Liver (tissue), 2 donors: ENCODE results near the gene FAM241A.

Experiments used
- CTCF ChIP-seq: fragments of 150-350 bp; IDR thresholded peaks from 2 replicates; pipeline ENCODE4 v1.5.1; 2017; ENCODE audit warnings: improper control_type of control experiment, low read depth, low read length; ENCODE audit not compliant: missing input control
- TF ChIP-seq, protein P1 (sequence below): IDR thresholded peaks from 2 replicates; pipeline ENCODE4 v1.6.1; 2016; ENCODE audit warnings: antibody characterized with exemption
- TF ChIP-seq, protein P2 (sequence below): IDR thresholded peaks from 2 replicates; pipeline ENCODE4 v1.6.1; 2016; ENCODE audit warnings: antibody characterized with exemption, mild to moderate bottlenecking
- donor health status: healthy.

DNA sequence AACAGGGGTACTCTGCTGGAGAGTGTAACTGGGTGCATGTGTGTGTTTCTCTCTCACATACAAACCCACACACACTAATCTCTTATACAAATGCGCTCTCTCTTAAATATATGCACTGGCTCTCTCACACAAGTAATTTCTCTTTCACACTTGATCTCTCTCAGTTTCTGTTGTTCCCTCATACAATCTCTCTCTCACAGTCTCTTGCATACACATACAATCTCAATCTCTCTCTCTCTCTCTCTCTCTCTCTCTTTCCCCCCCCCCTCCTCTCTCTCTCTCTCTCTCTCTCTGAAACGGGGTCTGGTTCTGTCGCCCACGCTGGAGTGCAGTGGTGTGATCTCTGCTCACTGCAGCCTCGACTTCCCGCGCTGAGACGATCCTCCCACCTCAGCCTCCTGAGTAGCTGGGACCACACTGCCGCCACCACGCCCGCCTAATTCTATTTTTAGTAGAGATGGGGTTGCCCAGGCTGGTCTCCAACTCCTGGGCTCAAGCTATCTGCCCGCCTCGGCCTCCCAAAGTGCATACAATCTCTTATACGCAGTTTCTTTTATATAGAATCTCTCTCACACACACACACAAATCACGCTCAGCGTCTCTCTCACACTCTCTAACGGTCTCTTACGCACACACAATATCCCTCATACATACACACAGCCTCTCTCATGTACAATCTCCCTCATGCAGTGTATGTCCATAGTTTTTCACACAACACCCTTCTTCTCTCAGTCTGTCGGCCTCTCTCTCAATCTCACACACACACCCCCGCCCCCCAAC, 518 bp upstream of the FAM241A start:
- no peak for TF ChIP-seq CTCF
- TF ChIP-seq, protein P1, sequence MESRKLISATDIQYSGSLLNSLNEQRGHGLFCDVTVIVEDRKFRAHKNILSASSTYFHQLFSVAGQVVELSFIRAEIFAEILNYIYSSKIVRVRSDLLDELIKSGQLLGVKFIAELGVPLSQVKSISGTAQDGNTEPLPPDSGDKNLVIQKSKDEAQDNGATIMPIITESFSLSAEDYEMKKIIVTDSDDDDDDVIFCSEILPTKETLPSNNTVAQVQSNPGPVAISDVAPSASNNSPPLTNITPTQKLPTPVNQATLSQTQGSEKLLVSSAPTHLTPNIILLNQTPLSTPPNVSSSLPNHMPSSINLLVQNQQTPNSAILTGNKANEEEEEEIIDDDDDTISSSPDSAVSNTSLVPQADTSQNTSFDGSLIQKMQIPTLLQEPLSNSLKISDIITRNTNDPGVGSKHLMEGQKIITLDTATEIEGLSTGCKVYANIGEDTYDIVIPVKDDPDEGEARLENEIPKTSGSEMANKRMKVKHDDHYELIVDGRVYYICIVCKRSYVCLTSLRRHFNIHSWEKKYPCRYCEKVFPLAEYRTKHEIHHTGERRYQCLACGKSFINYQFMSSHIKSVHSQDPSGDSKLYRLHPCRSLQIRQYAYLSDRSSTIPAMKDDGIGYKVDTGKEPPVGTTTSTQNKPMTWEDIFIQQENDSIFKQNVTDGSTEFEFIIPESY = no peak
- TF ChIP-seq, protein P2, sequence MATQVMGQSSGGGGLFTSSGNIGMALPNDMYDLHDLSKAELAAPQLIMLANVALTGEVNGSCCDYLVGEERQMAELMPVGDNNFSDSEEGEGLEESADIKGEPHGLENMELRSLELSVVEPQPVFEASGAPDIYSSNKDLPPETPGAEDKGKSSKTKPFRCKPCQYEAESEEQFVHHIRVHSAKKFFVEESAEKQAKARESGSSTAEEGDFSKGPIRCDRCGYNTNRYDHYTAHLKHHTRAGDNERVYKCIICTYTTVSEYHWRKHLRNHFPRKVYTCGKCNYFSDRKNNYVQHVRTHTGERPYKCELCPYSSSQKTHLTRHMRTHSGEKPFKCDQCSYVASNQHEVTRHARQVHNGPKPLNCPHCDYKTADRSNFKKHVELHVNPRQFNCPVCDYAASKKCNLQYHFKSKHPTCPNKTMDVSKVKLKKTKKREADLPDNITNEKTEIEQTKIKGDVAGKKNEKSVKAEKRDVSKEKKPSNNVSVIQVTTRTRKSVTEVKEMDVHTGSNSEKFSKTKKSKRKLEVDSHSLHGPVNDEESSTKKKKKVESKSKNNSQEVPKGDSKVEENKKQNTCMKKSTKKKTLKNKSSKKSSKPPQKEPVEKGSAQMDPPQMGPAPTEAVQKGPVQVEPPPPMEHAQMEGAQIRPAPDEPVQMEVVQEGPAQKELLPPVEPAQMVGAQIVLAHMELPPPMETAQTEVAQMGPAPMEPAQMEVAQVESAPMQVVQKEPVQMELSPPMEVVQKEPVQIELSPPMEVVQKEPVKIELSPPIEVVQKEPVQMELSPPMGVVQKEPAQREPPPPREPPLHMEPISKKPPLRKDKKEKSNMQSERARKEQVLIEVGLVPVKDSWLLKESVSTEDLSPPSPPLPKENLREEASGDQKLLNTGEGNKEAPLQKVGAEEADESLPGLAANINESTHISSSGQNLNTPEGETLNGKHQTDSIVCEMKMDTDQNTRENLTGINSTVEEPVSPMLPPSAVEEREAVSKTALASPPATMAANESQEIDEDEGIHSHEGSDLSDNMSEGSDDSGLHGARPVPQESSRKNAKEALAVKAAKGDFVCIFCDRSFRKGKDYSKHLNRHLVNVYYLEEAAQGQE = no peak
